Activated CD4-positive, alpha-beta memory T cell treated with anti-CD3 and anti-CD28 coated beads for 36 hours (primary cell): ENCODE measurements around the gene TRANK1. TPM values are rescaled to one million over a fixed set of nuclear protein-coding genes. Genes with fewer than 3 reads are reported as not detected.
"Not testable (repeated sequence)": the region's sequence is repeated elsewhere in the genome, so short reads cannot be mapped to it uniquely, and the experiment has no call there.

Experiments used
- CTCF ChIA-PET: fragments of 350-600 bp; sonication (Branson Sonifier 250); formaldehyde crosslinking; loops from one replicate; lab custom pipeline; 2021; ENCODE audit warnings: antibody characterized with exemption, inconsistent platforms; lab: Charles Lee
- POLR2A ChIA-PET: fragments of 350-600 bp; sonication (Branson Sonifier 250); formaldehyde crosslinking; loops from one replicate; lab custom pipeline; 2021; ENCODE audit warnings: antibody characterized with exemption; lab: Charles Lee
- DNase-seq: peaks from one replicate; pipeline ENCODE4 v3.0.0-alpha.2; 2020
- H3K27ac Mint-ChIP-seq: one replicate; pipeline ENCODE4 v1.8.0; 2021; ENCODE audit warnings: mixed read lengths
- H3K27me3 Mint-ChIP-seq: one replicate; pipeline ENCODE4 v1.8.0; 2021; ENCODE audit warnings: mixed read lengths
- H3K36me3 Mint-ChIP-seq: one replicate; pipeline ENCODE4 v1.8.0; 2021; ENCODE audit warnings: mixed read lengths
- H3K4me1 Mint-ChIP-seq: one replicate; pipeline ENCODE4 v1.8.0; 2021; ENCODE audit warnings: low read depth, mixed read lengths
- H3K4me3 Mint-ChIP-seq: one replicate; pipeline ENCODE4 v1.8.0; 2021; ENCODE audit warnings: mild to moderate bottlenecking, mixed read lengths
- H3K9me3 Mint-ChIP-seq: one replicate; pipeline ENCODE4 v1.8.0; 2021; ENCODE audit warnings: mixed read lengths
- intact Hi-C: fragments of 100-400 bp; cut with micrococcal nuclease; formaldehyde crosslinking; loops from one replicate; pipeline ENCODE4 v1.15.1; 2023
- total RNA-seq, 2 experiments: library from RNA; stranded (reverse); gene quantifications; one replicate each; pipeline ENCODE4 v1.2.3, GENCODE V29; 2021

Gene TRANK1
- total RNA-seq, 2 experiments from 2014 or later: 11.7 to 17.1 TPM

DNA sequence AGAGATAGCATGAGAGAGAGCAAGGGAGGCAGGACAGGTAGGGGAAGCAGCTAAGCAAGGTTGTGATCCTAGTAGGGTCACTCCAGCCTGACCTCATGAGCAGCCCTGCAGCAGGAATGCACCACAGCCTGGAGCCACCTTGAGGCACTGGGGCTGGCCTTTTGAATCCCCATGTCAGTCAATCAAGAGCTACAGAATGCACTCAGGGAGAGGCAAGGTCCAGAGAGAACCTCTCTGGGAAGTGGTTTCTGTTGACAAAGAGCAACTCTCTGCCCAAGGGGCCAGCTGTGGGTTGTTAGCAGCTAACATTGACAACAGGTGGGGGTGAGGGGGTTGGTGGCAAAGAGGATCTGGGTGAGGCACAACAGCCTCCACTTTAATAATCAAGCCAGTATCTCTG, 54.6 kb downstream of the TRANK1 start:
- H3K9me3 Mint-ChIP-seq: no peaks in the 10 kb centered on the region
- ChIA-PET CTCF (interaction anchor here (4.0 kb wide), 1 partner anchor 68 kb away, joined by 23 read pairs; no protein-coding TSS in a partner anchor), POLR2A (no interaction called here)
- peaks cover 20% of the 10 kb centered on the region for H3K36me3 Mint-ChIP-seq
- H3K27me3 Mint-ChIP-seq: no peaks in the 10 kb centered on the region
- peaks cover 34% of the 10 kb centered on the region for H3K4me1 Mint-ChIP-seq
- DNase-seq: no peak
- H3K27ac Mint-ChIP-seq: no peak overlapping the region
- no peak overlapping the region for H3K4me3 Mint-ChIP-seq
- intact Hi-C loops: no loop called here

GRCh38 chr3:36881735-36882134, 63.1 kb downstream of the TRANK1 start:
- DNase-seq: no peak

GRCh38 chr3:36879842-36880241, 65.0 kb downstream of the TRANK1 start:
- CTCF ChIA-PET, H3K9me3 Mint-ChIP-seq, intact Hi-C loops, POLR2A ChIA-PET, H3K27ac Mint-ChIP-seq, H3K27me3 Mint-ChIP-seq, H3K36me3 Mint-ChIP-seq, DNase-seq, H3K4me3 Mint-ChIP-seq: not testable (repeated sequence)
- peaks cover 50% of the 10 kb centered on the region for H3K4me1 Mint-ChIP-seq

More at GRCh38 chr3:36881735-36882134, 63.1 kb downstream of the TRANK1 start:
- Mint-ChIP-seq H3K36me3 (peaks cover 11% of the 10 kb centered on the region), H3K4me1 (peaks cover 39% of the 10 kb centered on the region), H3K27ac (no peak overlapping the region), H3K4me3 (no peak overlapping the region), H3K27me3 (no peaks in the 10 kb centered on the region), H3K9me3 (no peaks in the 10 kb centered on the region)
- POLR2A ChIA-PET: no interaction called here
- CTCF ChIA-PET: no interaction called here
- intact Hi-C loops: no loop called here

GRCh38 chr3:36877930-36878685, 66.7 kb downstream of the TRANK1 start:
- intact Hi-C loops: loop anchor here (2.0 kb wide), 1 partner anchor 67 kb away; the partner anchor contains the start of gene TRANK1
- H3K4me3 Mint-ChIP-seq: no peak overlapping the region
- no peaks in the 10 kb centered on the region for H3K9me3 Mint-ChIP-seq
- ChIA-PET POLR2A (no interaction called here), CTCF (interaction anchor here (0.7 kb wide), 1 partner anchor 28 kb away, joined by 3 read pairs; no protein-coding TSS in a partner anchor)
- H3K27me3 Mint-ChIP-seq: peaks cover 3% of the 10 kb centered on the region
- no peak overlapping the region for H3K27ac Mint-ChIP-seq
- H3K36me3 Mint-ChIP-seq: peaks cover 8% of the 10 kb centered on the region
- no peak for DNase-seq
- peaks cover 50% of the 10 kb centered on the region for H3K4me1 Mint-ChIP-seq

DNA sequence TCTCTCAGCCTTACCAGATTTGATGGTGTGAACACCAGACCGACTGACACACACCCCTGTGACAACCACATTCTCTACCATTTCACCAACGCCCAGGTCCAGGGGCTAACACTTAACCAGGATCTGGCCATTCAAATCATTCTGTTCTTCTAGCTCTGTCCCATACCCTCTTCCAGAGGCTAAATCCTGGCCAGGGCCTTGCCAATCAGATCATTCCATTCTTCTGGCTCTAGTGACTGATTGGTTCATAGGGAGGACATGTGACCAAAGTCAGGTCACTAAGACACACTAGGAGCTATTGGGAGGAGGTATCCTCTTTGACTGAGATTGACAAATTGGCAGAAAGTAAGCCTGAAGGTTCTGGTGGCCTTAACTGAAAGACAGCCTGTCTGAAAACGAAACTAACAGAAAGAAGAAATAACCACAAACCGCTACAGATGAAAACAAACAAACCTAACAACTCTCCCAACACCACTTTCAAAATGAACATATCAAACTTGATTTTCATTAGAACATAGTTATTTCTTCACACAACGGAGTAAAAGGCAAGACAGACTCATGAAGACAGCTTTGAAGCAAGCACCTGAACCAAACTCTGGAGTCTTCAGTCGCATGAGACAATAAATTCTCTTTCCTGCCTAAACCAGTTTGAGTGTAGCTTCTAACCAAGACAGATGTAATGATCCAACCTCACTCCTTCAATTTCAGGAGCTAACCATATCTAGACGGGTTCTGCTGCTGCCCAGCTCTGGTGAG, 68.5 kb downstream of the TRANK1 start:
- CTCF ChIA-PET: interaction anchor here (0.8 to 2.0 kb wide), 11 partner anchors 8 to 117 kb away, joined by 3 to 12 read pairs (median 4); partner anchors contain the start of genes EPM2AIP1 and MLH1

GRCh38 chr3:36875397-36875796, 69.5 kb downstream of the TRANK1 start:
- no peak overlapping the region for H3K4me3 Mint-ChIP-seq
- peaks cover 1% of the 10 kb centered on the region for H3K36me3 Mint-ChIP-seq
- no peaks in the 10 kb centered on the region for H3K9me3 Mint-ChIP-seq
- ChIA-PET POLR2A (interaction anchor here (2.0 kb wide), 1 partner anchor 69 kb away, joined by 6 read pairs; no protein-coding TSS in a partner anchor), CTCF (interaction anchor here (0.8 to 2.0 kb wide), 2 partner anchors 83 to 85 kb away, joined by 3 to 12 read pairs; no protein-coding TSS in a partner anchor)
- H3K27me3 Mint-ChIP-seq: peaks cover 3% of the 10 kb centered on the region
- no peak for DNase-seq
- no peak overlapping the region for H3K27ac Mint-ChIP-seq
- H3K4me1 Mint-ChIP-seq: peaks cover 41% of the 10 kb centered on the region
- intact Hi-C loops: no loop called here

More for the DNA sequence above, 68.5 kb downstream of the TRANK1 start:
- H3K36me3 Mint-ChIP-seq: peaks cover 1% of the 10 kb centered on the region
- H3K4me1 Mint-ChIP-seq: peaks cover 42% of the 10 kb centered on the region
- peak; percentile 26 for DNase-seq
- H3K9me3 Mint-ChIP-seq: no peaks in the 10 kb centered on the region
- peak overlapping the region; percentile 71 for H3K27ac Mint-ChIP-seq
- peaks cover 3% of the 10 kb centered on the region for H3K27me3 Mint-ChIP-seq
- intact Hi-C loops: loop anchor here (1.0 to 2.0 kb wide), 6 partner anchors 32 to 298 kb away; partner anchors contain the start of genes LRRFIP2 and TRANK1
- peak overlapping the region; percentile 21 for H3K4me3 Mint-ChIP-seq
- POLR2A ChIA-PET: interaction anchor here (1.0 to 2.0 kb wide), 3 partner anchors 28 to 68 kb away, joined by 5 to 6 read pairs (median 6); no protein-coding TSS in a partner anchor

- no peak for DNase-seq
- Mint-ChIP-seq H3K4me1 (peaks cover 37% of the 10 kb centered on the region), H3K4me3 (no peak overlapping the region), H3K9me3 (no peaks in the 10 kb centered on the region), H3K27ac (no peak overlapping the region), H3K36me3 (peaks cover 1% of the 10 kb centered on the region), H3K27me3 (peaks cover 3% of the 10 kb centered on the region)
- ChIA-PET POLR2A (no interaction called here), CTCF (interaction anchor here (0.6 kb wide), 1 partner anchor 38 kb away, joined by 3 read pairs; no protein-coding TSS in a partner anchor)
- intact Hi-C loops: no loop called here
Observed at GRCh38 chr3:36874424-36874823, 70.4 kb downstream of the TRANK1 start.

- intact Hi-C loops: no loop called here
- peaks cover 3% of the 10 kb centered on the region for H3K27me3 Mint-ChIP-seq
- no peak for DNase-seq
- CTCF ChIA-PET: interaction anchor here (0.9 to 1.7 kb wide), 7 partner anchors 12 to 144 kb away, joined by 3 to 4 read pairs (median 3); no protein-coding TSS in a partner anchor
- no peak overlapping the region for H3K4me3 Mint-ChIP-seq
- H3K27ac Mint-ChIP-seq: no peak overlapping the region
- H3K9me3 Mint-ChIP-seq: no peaks in the 10 kb centered on the region
- POLR2A ChIA-PET: no interaction called here
- peaks cover 24% of the 10 kb centered on the region for H3K4me1 Mint-ChIP-seq
- peaks cover 1% of the 10 kb centered on the region for H3K36me3 Mint-ChIP-seq
Observed at GRCh38 chr3:36871379-36872126, 73.3 kb downstream of the TRANK1 start.

GRCh38 chr3:36868614-36869436, 76.0 kb downstream of the TRANK1 start:
- peaks cover 4% of the 10 kb centered on the region for H3K36me3 Mint-ChIP-seq
- H3K27ac Mint-ChIP-seq: no peak overlapping the region
- no peaks in the 10 kb centered on the region for H3K9me3 Mint-ChIP-seq
- peaks cover 23% of the 10 kb centered on the region for H3K4me1 Mint-ChIP-seq
- no peaks in the 10 kb centered on the region for H3K27me3 Mint-ChIP-seq
- ChIA-PET CTCF (interaction anchor here (0.6 to 4.7 kb wide), 28 partner anchors 8 to 141 kb away, joined by 3 to 34 read pairs (median 4); partner anchors contain the start of gene EPM2AIP1), POLR2A (no interaction called here)
- peak; percentile 60 for DNase-seq
- no peak overlapping the region for H3K4me3 Mint-ChIP-seq
- intact Hi-C loops: loop anchor here (1.0 to 2.0 kb wide), 4 partner anchors 26 to 140 kb away; no protein-coding TSS in a partner anchor

DNA sequence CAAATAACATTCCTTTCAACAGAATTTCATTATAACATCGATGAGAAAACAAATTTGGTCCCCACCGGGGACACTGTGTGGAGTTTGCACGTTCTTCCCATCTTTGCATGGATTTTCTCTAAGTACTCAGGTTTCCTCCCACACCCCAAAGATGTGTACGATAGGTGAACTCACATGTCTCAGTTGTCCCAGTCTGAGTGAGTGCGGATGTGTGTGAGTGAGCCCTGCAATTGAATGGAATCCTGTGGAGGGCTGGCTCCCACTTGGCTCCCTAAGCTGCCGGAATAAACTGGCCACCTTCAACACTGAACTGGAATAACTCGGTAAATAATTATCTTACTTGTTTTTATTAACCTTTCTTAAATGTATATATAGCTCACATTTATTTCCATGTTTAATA, 77.0 kb downstream of the TRANK1 start:
- Mint-ChIP-seq H3K4me3 (no peak overlapping the region), H3K9me3 (no peaks in the 10 kb centered on the region), H3K27me3 (no peaks in the 10 kb centered on the region), H3K27ac (no peak overlapping the region), H3K4me1 (peaks cover 25% of the 10 kb centered on the region), H3K36me3 (peaks cover 9% of the 10 kb centered on the region)
- intact Hi-C loops: loop anchor here (1.0 to 2.0 kb wide), 2 partner anchors 25 to 90 kb away; no protein-coding TSS in a partner anchor
- POLR2A ChIA-PET: no interaction called here
- no peak for DNase-seq
- CTCF ChIA-PET: interaction anchor here (0.7 to 4.7 kb wide), 20 partner anchors 8 to 140 kb away, joined by 3 to 34 read pairs (median 6); partner anchors contain the start of gene EPM2AIP1
